ENCODE results near the gene DTNBP1.

The DTNBP1 gene

GRCh38 chr6:15592610-15593009 is 70.2 kb downstream of the DTNBP1 start:
- H3K4me1 Mint-ChIP-seq: peaks cover 15% of the 10 kb centered on the region
- DNase-seq: no peak
- no peak overlapping the region for H3K27ac Mint-ChIP-seq
- no peaks in the 10 kb centered on the region for H3K9me3 Mint-ChIP-seq
- TF ChIP-seq CTCF (IDR thresholded peaks at IDR 0.05): no peak
- H3K4me3 Mint-ChIP-seq: no peak overlapping the region
- no peaks in the 10 kb centered on the region for H3K27me3 Mint-ChIP-seq (ENCODE audit: low read depth, poor library complexity)
- H3K36me3 Mint-ChIP-seq (ENCODE audit: low read depth): peaks cover 4% of the 10 kb centered on the region

GRCh38 chr6:15588971-15589634 is 73.7 kb downstream of the DTNBP1 start:
- H3K4me1 Mint-ChIP-seq: peaks cover 9% of the 10 kb centered on the region
- no peaks in the 10 kb centered on the region for H3K27me3 Mint-ChIP-seq (ENCODE audit: low read depth, poor library complexity)
- no peak for TF ChIP-seq CTCF (IDR thresholded peaks at IDR 0.05)
- no peak overlapping the region for H3K27ac Mint-ChIP-seq
- H3K36me3 Mint-ChIP-seq (ENCODE audit: low read depth): no peaks in the 10 kb centered on the region
- no peak overlapping the region for H3K4me3 Mint-ChIP-seq
- no peak for DNase-seq
- H3K9me3 Mint-ChIP-seq: no peaks in the 10 kb centered on the region

- Mint-ChIP-seq H3K27ac (peak overlapping the region; percentile 29), H3K4me1 (no peaks in the 10 kb centered on the region), H3K9me3 (no peaks in the 10 kb centered on the region), H3K36me3 (ENCODE audit: low read depth) (no peaks in the 10 kb centered on the region), H3K27me3 (ENCODE audit: low read depth, poor library complexity) (no peaks in the 10 kb centered on the region), H3K4me3 (no peak overlapping the region)
- no peak for TF ChIP-seq CTCF (IDR thresholded peaks at IDR 0.05)
- DNase-seq: no peak
These were observed 76.3 kb downstream of the DTNBP1 start for GRCh38 chr6:15586503-15586902.

- no peak for DNase-seq
- no peak overlapping the region for H3K27ac Mint-ChIP-seq
- H3K36me3 Mint-ChIP-seq (ENCODE audit: low read depth): no peaks in the 10 kb centered on the region
- H3K27me3 Mint-ChIP-seq (ENCODE audit: low read depth, poor library complexity): no peaks in the 10 kb centered on the region
- no peak overlapping the region for H3K4me3 Mint-ChIP-seq
- peaks cover 2% of the 10 kb centered on the region for H3K4me1 Mint-ChIP-seq
- TF ChIP-seq CTCF (IDR thresholded peaks at IDR 0.05): no peak
- no peaks in the 10 kb centered on the region for H3K9me3 Mint-ChIP-seq
These were observed 77.0 kb downstream of the DTNBP1 start for GRCh38 chr6:15585760-15586214.

- peaks cover 15% of the 10 kb centered on the region for H3K4me1 Mint-ChIP-seq
- no peaks in the 10 kb centered on the region for H3K27me3 Mint-ChIP-seq (ENCODE audit: low read depth, poor library complexity)
- H3K36me3 Mint-ChIP-seq (ENCODE audit: low read depth): peaks cover 9% of the 10 kb centered on the region
- H3K27ac Mint-ChIP-seq: no peak overlapping the region
- no peak overlapping the region for H3K4me3 Mint-ChIP-seq
- no peaks in the 10 kb centered on the region for H3K9me3 Mint-ChIP-seq
- DNase-seq: no peak
- TF ChIP-seq CTCF (IDR thresholded peaks at IDR 0.05): no peak
These were observed 80.3 kb downstream of the DTNBP1 start for GRCh38 chr6:15582499-15582898.

- no peak overlapping the region for H3K27ac Mint-ChIP-seq
- DNase-seq: no peak
- H3K27me3 Mint-ChIP-seq (ENCODE audit: low read depth, poor library complexity): no peaks in the 10 kb centered on the region
- peaks cover 23% of the 10 kb centered on the region for H3K4me1 Mint-ChIP-seq
- no peak for TF ChIP-seq CTCF (IDR thresholded peaks at IDR 0.05)
- H3K4me3 Mint-ChIP-seq: no peak overlapping the region
- peaks cover 9% of the 10 kb centered on the region for H3K36me3 Mint-ChIP-seq (ENCODE audit: low read depth)
- no peaks in the 10 kb centered on the region for H3K9me3 Mint-ChIP-seq
These were observed 81.1 kb downstream of the DTNBP1 start for GRCh38 chr6:15581751-15582150.

All from nephron progenitor cell (in vitro differentiated cells).